ENCODE data around the gene ENTPD8. TPM values are rescaled to one million over a fixed set of nuclear protein-coding genes. Genes with fewer than 3 reads are reported as not detected.

ENTPD8 gene, protein sequence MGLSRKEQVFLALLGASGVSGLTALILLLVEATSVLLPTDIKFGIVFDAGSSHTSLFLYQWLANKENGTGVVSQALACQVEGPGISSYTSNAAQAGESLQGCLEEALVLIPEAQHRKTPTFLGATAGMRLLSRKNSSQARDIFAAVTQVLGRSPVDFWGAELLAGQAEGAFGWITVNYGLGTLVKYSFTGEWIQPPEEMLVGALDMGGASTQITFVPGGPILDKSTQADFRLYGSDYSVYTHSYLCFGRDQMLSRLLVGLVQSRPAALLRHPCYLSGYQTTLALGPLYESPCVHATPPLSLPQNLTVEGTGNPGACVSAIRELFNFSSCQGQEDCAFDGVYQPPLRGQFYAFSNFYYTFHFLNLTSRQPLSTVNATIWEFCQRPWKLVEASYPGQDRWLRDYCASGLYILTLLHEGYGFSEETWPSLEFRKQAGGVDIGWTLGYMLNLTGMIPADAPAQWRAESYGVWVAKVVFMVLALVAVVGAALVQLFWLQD
- total RNA-seq (1 to 10 TPM in 5 of 6 donors, under 1 TPM in 1; 0.98 to 3.8 (median 1.3) TPM), polyA plus RNA-seq (1 to 10 TPM; 3.9 to 4.7 TPM)

GRCh38 chr9:137441289-137441934, at the start of gene ENTPD8:
ENTPD8 (minus strand) TSS chr9:137441357; CDS start chr9:137438285, 3,072 bp downstream.
- WGBS, 2 donors, result 1% methylated on average over 38 to 62 of the region's 62 CpGs
- FAIRE-seq (no peak), DNase-seq (peak; percentile 81 to 96 (median 88)), ATAC-seq (peak; percentile 75 to 88 (median 84))
- Histone ChIP-seq H3K27ac (no peak within 1 kb of the TSS), H3K4me3 (peak within 1 kb of the TSS; percentile 18 to 60 (median 32)), H3K4me1 (peaks cover 4 to 9% (median 8%) of the 10 kb centered on the region in 3 donors), H3K36me3 (no peaks in the 10 kb centered on the region), H3K9me3 (no peaks in the 10 kb centered on the region), H3K27me3 (no peaks in the 10 kb centered on the region)
- intact Hi-C loops (cut with DNase I), result no loop called here
- no peak for TF ChIP-seq CTCF (IDR thresholded peaks at IDR 0.05)

GRCh38 chr9:137490532-137491186, 49.5 kb upstream of the ENTPD8 start:
- intact Hi-C loops (cut with DNase I), result no loop called here
- no peak overlapping the region for H3K27ac ChIP-seq
- ATAC-seq (no peak), FAIRE-seq (no peak), DNase-seq (no peak)
- no peaks in the 10 kb centered on the region for H3K9me3 ChIP-seq
- H3K36me3 ChIP-seq, result no peaks in the 10 kb centered on the region
- H3K4me3 ChIP-seq, result no peak overlapping the region
- 92 to 95% methylated on average over 9 of the region's 9 CpGs for WGBS, 2 donors
- peaks cover 0 to 4% (median 3%) of the 10 kb centered on the region in 3 donors for H3K4me1 ChIP-seq
- no peaks in the 10 kb centered on the region for H3K27me3 ChIP-seq
- TF ChIP-seq CTCF (IDR thresholded peaks at IDR 0.05), result no peak

DNA sequence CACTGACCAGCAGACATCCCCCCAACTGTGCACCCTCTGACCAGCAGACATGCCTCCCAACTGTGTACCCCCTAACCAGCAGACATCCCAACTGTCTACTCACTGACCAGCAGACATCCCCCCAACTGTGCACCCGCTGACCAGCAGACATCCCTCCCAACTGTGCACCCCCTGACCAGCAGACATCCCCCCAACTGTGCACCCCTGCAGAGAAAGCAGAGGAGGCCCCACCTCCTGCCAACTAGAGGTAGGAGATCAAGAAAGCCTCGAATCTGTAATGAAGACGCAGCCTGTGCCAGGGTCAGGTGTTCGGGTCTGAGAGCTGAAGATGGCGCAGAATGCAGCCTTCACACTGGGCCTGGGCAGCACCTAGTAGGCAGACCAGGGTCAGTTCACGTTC, 47.7 kb upstream of the ENTPD8 start:
- H3K36me3 ChIP-seq, result no peaks in the 10 kb centered on the region
- H3K27me3 ChIP-seq, result no peaks in the 10 kb centered on the region
- H3K27ac ChIP-seq, result no peak overlapping the region
- H3K9me3 ChIP-seq, result no peaks in the 10 kb centered on the region
- TF ChIP-seq CTCF (IDR thresholded peaks at IDR 0.05), result no peak
- H3K4me3 ChIP-seq, result no peak overlapping the region
- H3K4me1 ChIP-seq, result peaks cover 0 to 4% (median 3%) of the 10 kb centered on the region in 3 donors
- ATAC-seq (no peak), FAIRE-seq (no peak), DNase-seq (no peak)
- intact Hi-C loops (cut with DNase I), result no loop called here
- WGBS, 2 donors, result 87 to 96% methylated on average over 6 of the region's 6 CpGs

DNA sequence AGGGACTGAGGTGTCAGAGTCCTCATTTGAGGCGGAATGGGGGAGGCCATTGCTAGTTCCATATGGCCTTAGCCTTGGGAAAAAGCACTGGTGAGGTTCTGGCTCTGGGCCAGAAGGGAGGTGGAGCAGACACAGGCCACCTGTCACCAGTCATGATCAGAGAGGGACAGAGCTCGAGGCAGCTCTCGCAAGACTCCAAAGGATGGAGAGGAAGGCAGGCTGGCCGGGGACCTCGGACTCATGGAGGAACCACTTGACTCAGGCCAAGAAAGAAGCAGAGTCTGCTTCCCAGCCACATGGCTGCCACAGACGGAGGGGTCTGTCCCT, 47.1 kb upstream of the ENTPD8 start:
- FAIRE-seq, result no peak
- Histone ChIP-seq H3K4me3 (peak overlapping the region in 2 of 4 donors; percentile 11 to 13), H3K4me1 (peaks cover 0 to 4% (median 3%) of the 10 kb centered on the region in 3 donors), H3K36me3 (no peaks in the 10 kb centered on the region), H3K9me3 (no peaks in the 10 kb centered on the region), H3K27me3 (no peaks in the 10 kb centered on the region), H3K27ac (peak overlapping the region in 1 of 4 donors; percentile 26)
- peak; percentile 76 to 87 (median 85) for ATAC-seq
- intact Hi-C loops (cut with DNase I), result no loop called here
- DNase-seq, result peak; percentile 73 to 96 (median 84)
- TF ChIP-seq CTCF (IDR thresholded peaks at IDR 0.05), result no peak
- 42 to 44% methylated on average over 6 of the region's 6 CpGs for WGBS, 2 donors
